Thyroid gland (tissue), 4 donors: ENCODE measurements around the gene USP34. TPM values are rescaled to one million over a fixed set of nuclear protein-coding genes. Genes with fewer than 3 reads are reported as not detected.
A peak's percentile ranks its signal among the peaks of the same experiment; 100 is the strongest.

Source experiments
- DNase-seq, 2 donors: peaks; one replicate each; pipeline ENCODE4 v3.0.0-alpha.2; 2019
- H3K27ac ChIP-seq, 3 donors: fragments of 200-600 bp; sonication (generic); 1 replicate in 2 of 3; 2 replicates in 1 of 3; pipeline ENCODE4 v1.5.1; 2016 to 2019; ENCODE audit warnings: mild to moderate bottlenecking in 1 of 3, moderate library complexity in 1 of 3
- H3K27me3 ChIP-seq: fragments of 200-600 bp; sonication (generic); one replicate; pipeline ENCODE4 v1.5.1; 2019
- H3K36me3 ChIP-seq, 2 donors: fragments of 200-600 bp; sonication (generic); one replicate each; pipeline ENCODE4 v1.5.1; 2016 to 2019
- H3K4me1 ChIP-seq, 2 donors: fragments of 200-600 bp; sonication (generic); one replicate each; pipeline ENCODE4 v1.5.1; 2017 to 2019
- H3K4me3 ChIP-seq, 3 donors: fragments of 200-600 bp; sonication (generic); replicated peaks in 1 of 3; 1 replicate in 2 of 3; 2 replicates in 1 of 3; pipeline ENCODE4 v1.5.1; 2016; ENCODE audit warnings: mild to moderate bottlenecking in 1 of 3
- H3K9me3 ChIP-seq: fragments of 200-600 bp; sonication (generic); one replicate; pipeline ENCODE4 v1.5.1; 2017
- POLR2A ChIP-seq, 2 donors: fragments of 450-650 bp; IDR thresholded peaks; one replicate each; pipeline ENCODE4 v1.6.1; 2017; ENCODE audit warnings: antibody characterized with exemption in 2 of 2, mild to moderate bottlenecking in 2 of 2, moderate library complexity in 1 of 2
- WGBS, 2 donors: methylation state at CpG; one replicate each; pipeline ENCODE4 v1.1.5; 2017; 5-methylcytosine and 5-hydroxymethylcytosine counted together
- intact Hi-C: fragments of 100-400 bp; cut with DNase I; formaldehyde crosslinking; loops from one replicate; pipeline ENCODE4 v1.15.1; 2023
- total RNA-seq, 4 donors: library from RNA; depleted of rRNA; stranded (reverse); fragments of >200 nt; gene quantifications; one replicate each; pipeline ENCODE4 v1.2.3, GENCODE V29; 2016
- TF ChIP-seq, protein P1 (sequence below), 6 experiments: fragments of 200-600 bp in 3 of 6; fragments of 450-650 bp in 3 of 6; sonication (generic) in 3 of 6; IDR thresholded peaks; one replicate each; pipeline ENCODE4 v1.5.1; 2016 to 2019; ENCODE audit warnings: antibody characterized with exemption in 6 of 6, mild to moderate bottlenecking in 2 of 6, inconsistent platforms in 1 of 6, moderate library complexity in 1 of 6

Gene USP34
- total RNA-seq, 4 donors from 2014 or later, result 171 to 271 (median 231) TPM

DNA sequence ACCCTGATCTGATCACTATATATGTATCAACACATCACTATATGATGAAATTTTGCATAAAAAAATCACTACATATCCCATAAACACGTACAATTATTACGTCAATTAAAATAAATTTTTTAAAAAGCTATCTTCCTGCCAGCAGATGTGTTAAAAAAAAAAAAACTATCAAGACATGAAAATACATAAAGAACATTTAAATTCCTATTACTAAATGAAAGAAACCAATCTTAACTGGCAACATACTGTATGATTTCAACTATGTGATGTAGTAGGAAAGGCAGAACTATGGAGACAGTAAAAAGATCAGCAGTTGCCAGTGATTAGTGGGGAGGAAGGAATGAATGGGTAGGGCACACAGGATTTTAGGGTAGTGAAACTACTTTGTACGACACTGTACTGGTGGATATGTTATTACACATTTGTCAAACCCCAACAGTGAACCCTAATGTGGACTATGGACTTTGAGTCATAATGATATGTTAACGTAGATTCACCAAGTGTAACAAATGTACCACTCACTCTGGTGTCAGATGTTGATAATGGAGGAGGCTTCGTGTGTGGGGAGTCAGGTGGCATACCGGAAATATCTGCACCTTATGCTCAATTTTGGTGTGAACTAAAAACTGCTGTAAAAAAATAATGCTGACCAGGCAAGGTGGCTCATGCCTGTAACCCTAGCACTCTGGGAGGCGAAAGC, 27.4 kb downstream of the USP34 start:
- Histone ChIP-seq H3K36me3 (no peaks in the 10 kb centered on the region), H3K4me1 (peaks cover 18 to 28% of the 10 kb centered on the region in 2 donors), H3K9me3 (no peaks in the 10 kb centered on the region), H3K4me3 (no peak overlapping the region), H3K27me3 (no peaks in the 10 kb centered on the region), H3K27ac (no peak overlapping the region)
- intact Hi-C loops, result no loop called here
- WGBS, 2 donors, result 93 to 96% methylated on average over 7 of the region's 7 CpGs
- TF ChIP-seq POLR2A (IDR thresholded peaks at IDR 0.05), result no peak
- TF ChIP-seq, protein P1, sequence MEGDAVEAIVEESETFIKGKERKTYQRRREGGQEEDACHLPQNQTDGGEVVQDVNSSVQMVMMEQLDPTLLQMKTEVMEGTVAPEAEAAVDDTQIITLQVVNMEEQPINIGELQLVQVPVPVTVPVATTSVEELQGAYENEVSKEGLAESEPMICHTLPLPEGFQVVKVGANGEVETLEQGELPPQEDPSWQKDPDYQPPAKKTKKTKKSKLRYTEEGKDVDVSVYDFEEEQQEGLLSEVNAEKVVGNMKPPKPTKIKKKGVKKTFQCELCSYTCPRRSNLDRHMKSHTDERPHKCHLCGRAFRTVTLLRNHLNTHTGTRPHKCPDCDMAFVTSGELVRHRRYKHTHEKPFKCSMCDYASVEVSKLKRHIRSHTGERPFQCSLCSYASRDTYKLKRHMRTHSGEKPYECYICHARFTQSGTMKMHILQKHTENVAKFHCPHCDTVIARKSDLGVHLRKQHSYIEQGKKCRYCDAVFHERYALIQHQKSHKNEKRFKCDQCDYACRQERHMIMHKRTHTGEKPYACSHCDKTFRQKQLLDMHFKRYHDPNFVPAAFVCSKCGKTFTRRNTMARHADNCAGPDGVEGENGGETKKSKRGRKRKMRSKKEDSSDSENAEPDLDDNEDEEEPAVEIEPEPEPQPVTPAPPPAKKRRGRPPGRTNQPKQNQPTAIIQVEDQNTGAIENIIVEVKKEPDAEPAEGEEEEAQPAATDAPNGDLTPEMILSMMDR (IDR thresholded peaks at IDR 0.05), result no peak
- DNase-seq, result no peak

DNA sequence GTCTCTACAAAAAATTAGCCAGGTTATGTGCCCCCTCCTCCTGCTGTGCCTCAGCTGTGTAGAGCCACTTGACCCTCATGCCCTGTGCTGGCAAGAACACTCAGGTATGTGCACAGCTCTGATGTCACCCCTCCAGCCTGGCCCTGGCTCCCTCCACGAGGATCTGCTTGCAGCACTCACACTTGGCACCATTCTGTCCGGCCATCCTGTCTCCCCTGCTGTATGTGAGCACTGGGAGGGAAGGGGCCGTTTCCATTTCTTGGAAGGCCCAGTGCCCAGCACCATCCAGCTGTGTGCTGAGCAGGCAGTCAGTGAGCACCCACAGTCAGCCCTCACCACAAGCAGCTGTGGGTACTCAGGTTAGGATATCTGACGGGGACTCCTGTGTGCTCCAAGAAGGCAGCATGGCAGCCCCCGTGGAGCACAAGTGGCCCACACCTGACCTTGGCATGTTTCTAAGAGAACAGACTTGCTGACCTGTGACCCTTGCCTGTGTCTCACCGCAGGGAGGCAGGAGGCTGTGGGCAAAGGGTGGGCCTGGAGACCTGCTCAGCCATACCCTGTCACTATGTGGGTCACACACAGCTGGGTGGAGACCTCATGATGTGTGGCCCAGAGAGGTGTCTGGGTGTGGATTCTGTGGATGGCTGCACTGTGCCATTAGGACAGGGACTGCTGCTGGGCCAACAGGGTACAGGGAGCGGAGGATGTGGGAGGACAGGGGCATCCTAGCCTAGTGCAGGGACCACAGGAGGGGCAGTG, 31.5 kb downstream of the USP34 start:
- Histone ChIP-seq H3K9me3 (no peaks in the 10 kb centered on the region), H3K27me3 (no peaks in the 10 kb centered on the region), H3K4me1 (peaks cover 25 to 39% of the 10 kb centered on the region in 2 donors), H3K36me3 (no peaks in the 10 kb centered on the region), H3K4me3 (no peak overlapping the region), H3K27ac (peak overlapping the region in 2 of 3 donors; percentile 36 to 48)
- TF ChIP-seq, protein P1 (IDR thresholded peaks at IDR 0.05), result no peak
- TF ChIP-seq POLR2A (IDR thresholded peaks at IDR 0.05), result no peak
- WGBS, 2 donors, result 47 to 66% methylated on average over 6 of the region's 7 CpGs
- intact Hi-C loops, result no loop called here
- peak; percentile 92 to 94 for DNase-seq

DNA sequence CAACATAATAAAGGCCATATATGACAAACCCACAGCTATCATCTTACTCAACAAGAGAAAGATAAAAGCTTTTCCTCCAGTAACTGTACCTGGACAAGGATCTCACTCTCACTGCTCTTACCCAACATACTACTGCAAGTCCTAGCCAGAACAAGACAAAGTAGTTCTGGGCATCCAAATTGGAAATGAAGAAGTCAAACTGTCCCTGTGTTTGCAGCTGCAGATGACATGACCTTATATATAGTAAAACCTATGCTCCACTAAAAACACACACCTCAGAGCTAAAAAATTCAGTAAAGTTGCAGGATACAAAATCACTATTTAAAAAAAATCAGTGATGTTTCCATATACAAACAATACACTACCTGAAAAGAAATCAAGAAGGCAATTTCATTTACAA, 32.2 kb downstream of the USP34 start:
- Histone ChIP-seq H3K9me3 (no peaks in the 10 kb centered on the region), H3K4me3 (no peak overlapping the region), H3K4me1 (peaks cover 25 to 47% of the 10 kb centered on the region in 2 donors), H3K36me3 (no peaks in the 10 kb centered on the region), H3K27me3 (no peaks in the 10 kb centered on the region), H3K27ac (peak overlapping the region in 1 of 3 donors; percentile 48)
- TF ChIP-seq, protein P1 (IDR thresholded peaks at IDR 0.05), result no peak
- no peak for TF ChIP-seq POLR2A (IDR thresholded peaks at IDR 0.05)
- DNase-seq, result no peak
- intact Hi-C loops, result no loop called here

DNA sequence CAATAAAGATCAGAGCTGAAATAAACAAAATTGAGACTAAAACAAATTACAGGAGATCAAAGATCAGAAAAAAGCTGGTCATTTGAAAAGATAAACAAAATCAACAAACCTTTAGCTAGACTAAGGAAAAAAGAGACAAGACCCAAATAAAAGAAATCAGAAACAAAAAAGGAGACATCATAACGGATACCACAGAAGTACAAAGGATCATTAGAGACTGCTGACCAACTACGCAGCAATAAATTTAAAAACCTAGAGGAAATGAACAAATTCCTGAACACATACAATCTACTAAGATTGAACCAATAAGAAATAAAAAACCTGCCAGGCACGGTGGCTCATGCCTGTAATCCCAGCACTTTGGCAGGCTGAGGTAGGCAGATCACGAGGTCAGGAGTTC, 33.7 kb downstream of the USP34 start:
- H3K27ac ChIP-seq, result no peak overlapping the region
- H3K36me3 ChIP-seq, result no peaks in the 10 kb centered on the region
- intact Hi-C loops, result no loop called here
- no peak for DNase-seq
- TF ChIP-seq POLR2A (IDR thresholded peaks at IDR 0.05), result no peak
- TF ChIP-seq, protein P1 (IDR thresholded peaks at IDR 0.05), result no peak
- no peak overlapping the region for H3K4me3 ChIP-seq
- no peaks in the 10 kb centered on the region for H3K27me3 ChIP-seq
- no peaks in the 10 kb centered on the region for H3K9me3 ChIP-seq
- H3K4me1 ChIP-seq, result peaks cover 25 to 55% of the 10 kb centered on the region in 2 donors
- 95 to 96% methylated on average over 4 of the region's 4 CpGs for WGBS, 2 donors

DNA sequence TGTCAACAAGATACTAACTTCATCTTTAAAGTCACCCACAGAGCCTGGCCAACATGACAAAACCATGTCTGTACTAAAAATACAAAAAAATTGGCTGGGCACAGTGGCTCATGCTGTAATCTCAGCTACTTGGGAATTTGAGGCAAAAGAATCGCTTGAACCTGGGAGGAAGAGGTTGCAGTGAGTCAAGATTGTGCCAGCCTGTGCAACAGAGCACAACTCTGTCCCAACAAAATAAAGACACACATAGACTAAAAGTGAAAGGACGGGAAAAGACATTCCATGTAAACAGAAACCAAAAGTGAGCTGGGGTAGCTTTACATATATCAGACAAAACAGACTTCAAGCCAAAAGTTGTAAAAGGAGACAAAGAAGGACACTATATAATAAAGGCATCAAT, 34.8 kb downstream of the USP34 start:
- WGBS, 2 donors, result 47 to 56% methylated on average over 2 of the region's 2 CpGs
- H3K4me3 ChIP-seq, result no peak overlapping the region

More for the DNA sequence above, 34.8 kb downstream of the USP34 start:
- intact Hi-C loops, result no loop called here
- TF ChIP-seq POLR2A (IDR thresholded peaks at IDR 0.05), result no peak
- TF ChIP-seq, protein P1 (IDR thresholded peaks at IDR 0.05), result no peak
- Histone ChIP-seq H3K36me3 (no peaks in the 10 kb centered on the region), H3K4me1 (peaks cover 21 to 46% of the 10 kb centered on the region in 2 donors), H3K9me3 (no peaks in the 10 kb centered on the region), H3K27me3 (no peaks in the 10 kb centered on the region), H3K27ac (no peak overlapping the region)
- DNase-seq, result no peak
